ENCODE results near the gene PISD. TPM values are rescaled to one million over a fixed set of nuclear protein-coding genes. Genes with fewer than 3 reads are reported as not detected.

Gene PISD
- total and polyA plus RNA-seq, 2 of the 8 experiments (the other 6 are each of a cell fraction or from before 2014, with no cell fraction given) = 47.8 to 48.2 TPM

DNA sequence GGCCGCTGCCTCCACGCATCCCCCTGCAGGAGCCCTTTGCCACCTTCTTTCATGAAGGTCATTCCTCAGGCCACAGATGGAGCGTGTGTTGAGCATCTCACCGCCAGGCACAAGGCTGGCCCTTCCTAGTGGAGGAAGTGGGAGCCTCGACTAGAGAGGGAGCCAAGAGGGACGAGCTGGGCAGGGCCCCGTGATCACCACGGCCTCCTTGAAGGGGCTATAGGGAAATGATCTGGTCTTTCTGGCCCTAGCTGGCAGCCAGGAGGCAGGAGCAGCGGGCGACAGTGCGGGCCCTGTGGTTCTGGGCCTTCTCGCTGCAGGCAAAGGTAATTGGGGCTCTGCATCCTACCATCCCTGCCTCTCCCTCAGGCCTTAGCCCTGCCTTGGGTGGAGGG is 49.1 kb downstream of the PISD start:
- POLR2A ChIA-PET (ENCODE audit: partially characterized antibody) = interaction anchor here (2.4 to 5.6 kb wide), 3 partner anchors 9 to 18 kb away, joined by 9 to 30 read pairs (median 17); no protein-coding TSS in a partner anchor

More for the DNA sequence above, 49.1 kb downstream of the PISD start:
- H3K9me3 ChIP-seq (ENCODE audit: insufficient read depth in 2 of 2, low read depth in 1 of 2, low read length in 1 of 2) = no peaks in the 10 kb centered on the region
- DNase-seq (ENCODE audit: low read depth in 1 of 2, low spot score in 2 of 2) (no peak), FAIRE-seq (no peak)
- H3K4me2 ChIP-seq (ENCODE audit: insufficient read depth in 1 of 2, low read depth in 2 of 2, low read length in 2 of 2) = no peak overlapping the region
- no peak overlapping the region for H3K18ac ChIP-seq (ENCODE audit: extremely low read depth, low read length)
- H4K8ac ChIP-seq (ENCODE audit: extremely low read depth, insufficient read depth, low read length) = no peak overlapping the region; the same call in 1 of the 2 replicates
- H2BK120ac ChIP-seq (replicated peaks; ENCODE audit: low read depth, low read length) = no peak overlapping the region
- no peaks in the 10 kb centered on the region; the same call in 1 of the 2 replicates for H3K79me1 ChIP-seq (ENCODE audit: low read depth, low read length)
- WGBS, 2 experiments (ENCODE audit: extremely low coverage in 1 of 2, insufficient coverage in 1 of 2, insufficient read length in 1 of 2, insufficient replicate concordance in 2 of 2, low coverage in 1 of 2, low lambda C conversion rate in 2 of 2, missing lambda C conversion rate in 1 of 2) = 98% methylated on average over 9 of the region's 12 CpGs; no CpG with 5 or more reads in 1 of the 2 experiments
- no peak for TF ChIP-seq GTF2F1 (IDR thresholded peaks at IDR 0.05; ENCODE audit: borderline replicate concordance, low read depth, low read length)
- no peak for TF ChIP-seq SIN3A (conservative IDR thresholded peaks at IDR 0.05 in 1 of 2, IDR thresholded peaks at IDR 0.05 in 1 of 2; ENCODE audit: low read depth in 1 of 2, low read length in 2 of 2)
- no peak for TF ChIP-seq TBP (IDR thresholded peaks at IDR 0.05; ENCODE audit: low read depth, low read length)
- H3K27me3 ChIP-seq (replicated peaks in 1 of 4; ENCODE audit: control insufficient read depth in 3 of 4, extremely low read depth in 1 of 4, insufficient read depth in 3 of 4, low read length in 3 of 4) = no peaks in the 10 kb centered on the region
- CTCF ChIA-PET (ENCODE audit: partially characterized antibody) = interaction anchor here (0.8 to 2.2 kb wide), 8 partner anchors 9 to 382 kb away, joined by 3 to 13 read pairs (median 4); no protein-coding TSS in a partner anchor
- no peak overlapping the region for H4K91ac ChIP-seq (replicated peaks; ENCODE audit: insufficient read length, low read length)
- H2BK15ac ChIP-seq (ENCODE audit: low read length) = no peak overlapping the region
- no peak overlapping the region for H2AK5ac ChIP-seq (ENCODE audit: low read depth, low read length)
- H2BK12ac ChIP-seq (ENCODE audit: low read depth, low read length) = no peak overlapping the region
- no peak overlapping the region for H3K14ac ChIP-seq (ENCODE audit: insufficient read length)
- no peak overlapping the region for H3K23ac ChIP-seq (ENCODE audit: insufficient read length)
- H2BK5ac ChIP-seq (ENCODE audit: low read depth, low read length) = 0 out of 2 replicates have a peak overlapping the region, but pooled peaks have one; percentile 16
- no peak overlapping the region for H3K9ac ChIP-seq (replicated peaks in 1 of 4; ENCODE audit: extremely low read depth in 1 of 4, low read depth in 3 of 4, low read length in 3 of 4)
- H3K27ac ChIP-seq (ENCODE audit: low read depth, low read length) = no peak overlapping the region
- H2BK20ac ChIP-seq (ENCODE audit: low read length) = no peak overlapping the region
- no peak overlapping the region for H4K5ac ChIP-seq (ENCODE audit: insufficient read length, low read depth, low read length)
- H3K4ac ChIP-seq (replicated peaks; ENCODE audit: insufficient read length, low read depth, low read length) = no peak overlapping the region
- H2AFZ ChIP-seq (ENCODE audit: low read length) = no peak overlapping the region
- no peak overlapping the region for H3K56ac ChIP-seq (replicated peaks; ENCODE audit: insufficient read length, low read depth, low read length)
- H3K36me3 ChIP-seq (ENCODE audit: control insufficient read depth in 2 of 4, insufficient read depth in 4 of 4, low read length in 3 of 4) = peaks cover 0 to 3% (median 0%) of the 10 kb centered on the region in 4 experiments; a peak in 2 of 8 replicates
- peaks cover 0 to 4% of the 10 kb centered on the region in 2 experiments for H4K20me1 ChIP-seq (replicated peaks in 1 of 2; ENCODE audit: control insufficient read depth in 1 of 2, insufficient read depth in 2 of 2, low read length in 2 of 2)
- H3K4me1 ChIP-seq (replicated peaks in 1 of 4; ENCODE audit: control insufficient read depth in 3 of 4, insufficient read depth in 4 of 4, low read length in 3 of 4) = no peaks in the 10 kb centered on the region; a peak in 2 of 7 replicates
- no peaks in the 10 kb centered on the region for H3K23me2 ChIP-seq (ENCODE audit: low read depth, low read length)
- H3K79me2 ChIP-seq (ENCODE audit: control insufficient read depth in 1 of 2, insufficient read depth in 2 of 2, low read length in 2 of 2) = no peaks in the 10 kb centered on the region
- H3K4me3 ChIP-seq (ENCODE audit: extremely low read depth in 1 of 4, insufficient read depth in 2 of 4, low read depth in 3 of 4, low read length in 4 of 4) = no peak overlapping the region

Measured in H1 (cell line).